GM12878 (cell line): ENCODE measurements around the gene IFITM1. TPM values are rescaled to one million over a fixed set of nuclear protein-coding genes. Genes with fewer than 3 reads are reported as not detected.
A peak's percentile ranks its signal among the peaks of the same experiment; 100 is the strongest.

Experiments used
- ATAC-seq: fragments of 200-7000 bp; cut with Tn5 transposase; 3 replicates; pipeline ENCODE4 v1.9.1; 2020; ENCODE audit warnings: mild to moderate bottlenecking, moderate library complexity
- BruUV-seq: library from RNA; stranded (reverse); fragments of 400-500 nt; replicated peaks from 2 replicates; lab custom pipeline; 2021; lab: Mats Ljungman, UMichigan
- CTCF ChIA-PET: fragments of 300-600 bp; sonication (Branson Sonifier 250); formaldehyde crosslinking; extraction: SDS; loops from one replicate; lab custom pipeline; 2021; ENCODE audit warnings: inconsistent platforms; lab: Yijun Ruan, JAX
- POLR2A ChIA-PET: fragments of 350-600 bp; formaldehyde crosslinking; extraction: SDS; loops from one replicate; lab custom pipeline; 2021; ENCODE audit warnings: inconsistent platforms; lab: Charles Lee
- RAD21 ChIA-PET: fragments of 300-600 bp; sonication (Branson Sonifier 250); formaldehyde crosslinking; loops from one replicate; lab custom pipeline; 2023; ENCODE audit warnings: antibody characterized with exemption; ENCODE audit not compliant: unreplicated experiment; lab: Charles Lee
- SMC1A ChIA-PET: fragments of 300-600 bp; sonication (Branson Sonifier 250); formaldehyde crosslinking; loops from one replicate; lab custom pipeline; 2023; ENCODE audit not compliant: unreplicated experiment, uncharacterized antibody; lab: Charles Lee
- DNase-seq: peaks from one replicate; pipeline ENCODE4 v3.0.0-alpha.2; 2011; ENCODE audit warnings: low read depth, low spot score
- FAIRE-seq: peaks from 3 replicates; lab custom pipeline; 2011; peaks lifted over from hg19 to GRCh38; lab: Jason Lieb, UNC
- H2AFZ ChIP-seq: 2 replicates; pipeline ENCODE4 v1.6.0; 2011; ENCODE audit warnings: low read depth, low read length, control low read depth; ENCODE audit not compliant: control insufficient read depth
- H3K27ac ChIP-seq: 2 replicates; pipeline ENCODE4 v1.5.1; 2011; ENCODE audit warnings: control low read depth; ENCODE audit not compliant: control insufficient read depth, insufficient read depth
- H3K27me3 ChIP-seq, 2 experiments: replicated peaks in 1 of 2; 2 replicates each; pipeline versions ENCODE4 v1.6.0 to v1.6.1; 2011; ENCODE audit warnings: low read length in 1 of 2; ENCODE audit not compliant: control insufficient read depth in 2 of 2, insufficient read depth in 2 of 2
- H3K36me3 ChIP-seq, 2 experiments: 2 replicates each; pipeline ENCODE4 v1.5.1; 2011; ENCODE audit warnings: low read length in 1 of 2; ENCODE audit not compliant: control insufficient read depth in 2 of 2, insufficient read depth in 2 of 2
- H3K4me1 ChIP-seq: 2 replicates; pipeline ENCODE4 v1.6.1; 2011; ENCODE audit warnings: mild to moderate bottlenecking, low read length, moderate library complexity, mixed read lengths; ENCODE audit not compliant: control insufficient read depth, insufficient read depth
- H3K4me2 ChIP-seq: 2 replicates; pipeline ENCODE4 v1.6.0; 2011; ENCODE audit warnings: control low read depth; ENCODE audit not compliant: control insufficient read depth, insufficient read depth
- H3K4me3 ChIP-seq: fragments of 200-600 bp; sonication (generic); 2 replicates; pipeline ENCODE4 v1.5.1; 2016
- H3K79me2 ChIP-seq: 2 replicates; pipeline ENCODE4 v1.6.0; 2011; ENCODE audit warnings: low read length; ENCODE audit not compliant: control insufficient read depth, insufficient read depth
- H3K9ac ChIP-seq: 2 replicates; pipeline ENCODE4 v1.8.0; 2011; ENCODE audit warnings: low read length, control low read depth, mixed read lengths; ENCODE audit not compliant: control insufficient read depth, insufficient read depth
- H3K9me3 ChIP-seq: replicated peaks from 3 replicates; pipeline ENCODE4 v1.5.1; 2011; ENCODE audit warnings: mild to moderate bottlenecking, low read length; ENCODE audit not compliant: control insufficient read depth, insufficient read depth
- H4K20me1 ChIP-seq: 2 replicates; pipeline ENCODE4 v1.6.0; 2011; ENCODE audit not compliant: control insufficient read depth, insufficient read depth
- GABPA ChIP-seq: IDR thresholded peaks from 2 replicates; pipeline ENCODE4 v1.6.1; 2014; ENCODE audit warnings: antibody characterized with exemption, low read depth, mild to moderate bottlenecking, inconsistent platforms
- HDGF ChIP-seq: fragments of 450-650 bp; IDR thresholded peaks from 2 replicates; pipeline ENCODE4 v1.6.1; 2016; ENCODE audit warnings: antibody characterized with exemption
- POLR2A ChIP-seq: IDR thresholded peaks from 2 replicates; pipeline ENCODE4 v1.6.1; 2011; ENCODE audit warnings: low read depth, mild to moderate bottlenecking, low read length
- POLR2AphosphoS5 ChIP-seq: IDR thresholded peaks from 2 replicates; pipeline ENCODE4 v1.6.1; 2011; ENCODE audit warnings: mild to moderate bottlenecking, low read length, inconsistent platforms
- TCF3 ChIP-seq: IDR thresholded peaks from 2 replicates; pipeline ENCODE4 v1.6.1; 2012; ENCODE audit warnings: low read depth, mild to moderate bottlenecking, low read length, borderline replicate concordance; ENCODE audit not compliant: insufficient read depth
- WGBS: methylation state at CpG from one replicate; pipeline ENCODE4 v1.1.6; 2016; ENCODE audit warnings: low lambda C conversion rate; ENCODE audit not compliant: insufficient replicate concordance, insufficient coverage; ENCODE audit errors: missing lambda C conversion rate; 5-methylcytosine and 5-hydroxymethylcytosine counted together
- in situ Hi-C: fragments of 300-500 bp; cut with MboI; formaldehyde crosslinking; loops from 9 replicates; pipeline ENCODE4 v1.14.3; 2018; ENCODE audit warnings: mixed read lengths
- intact Hi-C: fragments of 100-400 bp; cut with micrococcal nuclease; formaldehyde crosslinking; loops from one replicate; pipeline ENCODE4 v1.14.2; 2022; ENCODE audit not compliant: unreplicated experiment
- polyA plus RNA-seq, 11 experiments: library from polyadenylated mRNA; depleted of rRNA in 4 of 11; unstranded in 6 of 11; stranded (reverse) in 5 of 11; fragments of >200 nt; fragmentation: Nextera tagmentation in 4 of 11; fragmentation: Illumina TruSeq in 1 of 11; extraction: Ambion mirVana in 4 of 11; extraction: Trizol in 1 of 11; gene quantifications; 1 replicate in 1 of 11; 2 replicates in 10 of 11; pipeline versions ENCODE4 v1.2.1 to v1.2.3, GENCODE V29; 2011 to 2016; ENCODE audit warnings: inconsistent platforms in 2 of 11, missing spikeins in 2 of 11, low read depth in 1 of 11
- total RNA-seq, 4 experiments: library from RNA; depleted of rRNA in 3 of 4; stranded (reverse); fragments of >200 nt in 3 of 4; fragmentation: Illumina TruSeq in 1 of 4; extraction: Trizol in 1 of 4; gene quantifications; 2 replicates each; pipeline versions ENCODE4 v1.2.1 to v1.2.3, GENCODE V29; 2013 to 2021

IFITM1 gene
- total and polyA plus RNA-seq, 10 of the 15 experiments (the other 5 are each of a cell fraction or from before 2014, with no cell fraction given), result 396 to 2,788 (median 607) TPM

DNA sequence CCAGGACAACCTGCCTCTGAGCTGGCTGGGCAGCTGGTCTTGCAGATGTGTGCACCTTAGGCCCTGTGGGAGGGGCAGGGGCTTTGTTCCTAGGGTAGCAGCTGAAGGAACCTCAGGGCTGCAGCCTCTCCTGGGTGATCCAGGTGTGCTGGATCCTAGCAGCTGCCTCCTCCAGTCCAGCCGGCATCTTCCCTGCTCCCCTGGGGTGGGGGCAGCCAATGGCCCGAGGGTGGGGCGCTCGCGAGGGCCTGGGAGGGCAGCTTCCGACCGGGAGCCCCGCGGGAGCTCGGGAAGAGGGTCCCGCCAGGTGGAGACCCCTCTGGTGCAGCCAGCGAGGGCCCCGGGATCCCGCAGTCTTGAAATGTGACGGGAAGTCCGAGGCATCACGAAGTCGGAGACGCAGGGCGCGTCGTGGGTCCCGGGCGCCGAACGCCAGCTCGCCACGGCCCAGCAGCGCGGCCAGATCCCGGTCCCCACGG, 1.7 kb downstream of the IFITM1 start:
- DNase-seq (no peak), FAIRE-seq (no peak), ATAC-seq (no peak)
- H3K9me3 ChIP-seq, result no peaks in the 10 kb centered on the region
- no peak overlapping the region for H2AFZ ChIP-seq
- ChIA-PET SMC1A (interaction anchor here (1.0 to 4.0 kb wide), 4 partner anchors 9 to 38 kb away, joined by 3 to 42 read pairs (median 4); no protein-coding TSS in a partner anchor), POLR2A (interaction anchor here (0.9 to 4.5 kb wide), 7 partner anchors 9 to 109 kb away, joined by 3 to 45 read pairs (median 8); partner anchors contain the start of genes BET1L and RIC8A), RAD21 (interaction anchor here (1.1 to 4.5 kb wide), 4 partner anchors 12 to 65 kb away, joined by 3 to 46 read pairs (median 16); no protein-coding TSS in a partner anchor), CTCF (interaction anchor here (1.0 to 3.7 kb wide), 4 partner anchors 13 to 108 kb away, joined by 3 to 43 read pairs (median 10); partner anchors contain the start of genes BET1L and RIC8A)
- peak overlapping the region; percentile 99 for H3K9ac ChIP-seq
- peak overlapping the region; percentile 98 for H3K27ac ChIP-seq
- peaks cover 66% of the 10 kb centered on the region for H3K79me2 ChIP-seq
- peak overlapping the region; percentile 87 for H3K4me3 ChIP-seq
- H3K4me1 ChIP-seq, result peaks cover 15% of the 10 kb centered on the region
- H3K4me2 ChIP-seq, result peak overlapping the region; percentile 97
- intact Hi-C loops (loop anchor here (2.0 kb wide), 1 partner anchor 15 kb away; no protein-coding TSS in a partner anchor), in situ Hi-C loops (no loop called here)
- no TSS peak for BruUV-seq
- H3K36me3 ChIP-seq, result peaks cover 2 to 5% of the 10 kb centered on the region in 2 experiments; a peak in 3 of 4 replicates
- no peaks in the 10 kb centered on the region for H4K20me1 ChIP-seq
- WGBS, result 93% methylated on average over 26 of the region's 32 CpGs
- H3K27me3 ChIP-seq, result no peaks in the 10 kb centered on the region; a peak in 1 of 4 replicates
- peak; percentile 18; the same call in 1 of the 2 replicates for TF ChIP-seq HDGF
- peak; percentile 60; the same call in 1 of the 2 replicates for TF ChIP-seq POLR2AphosphoS5
- 0 out of 2 replicates have a peak, but pooled peaks have one; percentile 5 for TF ChIP-seq TCF3
- TF ChIP-seq POLR2A, result peak; percentile 77
- no peak for TF ChIP-seq GABPA
